Stimulated activated CD4-positive, alpha-beta T cell treated with anti-CD3 and anti-CD28 coated beads, Interleukin-4, amount 100 ng/mL, for 1 hour (primary cell): ENCODE data around the gene PLCB3.
"Not testable (repeated sequence)": the region's sequence is repeated elsewhere in the genome, so short reads cannot be mapped to it uniquely, and the experiment has no call there.

Source experiments
- DNase-seq: peaks from one replicate; pipeline ENCODE4 v3.0.0-alpha.2; 2020

PLCB3 gene

DNA sequence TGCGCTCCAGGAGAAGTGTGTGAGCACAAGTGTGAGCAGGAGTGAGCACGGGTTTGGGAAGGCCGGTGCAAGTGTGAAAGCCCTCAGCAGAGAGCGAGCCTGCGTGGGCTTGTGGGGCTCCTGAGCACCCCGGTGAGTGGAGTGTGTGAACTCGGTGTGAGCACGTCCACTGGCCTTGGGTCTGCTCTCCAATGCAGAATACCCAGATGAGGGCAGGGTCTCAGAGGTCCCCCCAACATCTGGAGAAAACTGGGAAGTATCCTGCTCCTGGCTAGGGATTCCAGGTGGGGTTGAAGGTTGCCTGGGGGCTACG, 55.2 kb downstream of the PLCB3 start:
- DNase-seq = no peak

- DNase-seq = no peak
These were observed 55.7 kb downstream of the PLCB3 start for GRCh38 chr11:64306876-64307622.

- DNase-seq = not testable (repeated sequence)
These were observed 56.5 kb downstream of the PLCB3 start for GRCh38 chr11:64307795-64308194.

- no peak for DNase-seq
These were observed 61.6 kb downstream of the PLCB3 start for GRCh38 chr11:64312947-64313346.

- no peak for DNase-seq
These were observed 62.3 kb downstream of the PLCB3 start for GRCh38 chr11:64313491-64314145.

- DNase-seq = no peak
These were observed 62.9 kb downstream of the PLCB3 start for GRCh38 chr11:64314146-64314804.

DNA sequence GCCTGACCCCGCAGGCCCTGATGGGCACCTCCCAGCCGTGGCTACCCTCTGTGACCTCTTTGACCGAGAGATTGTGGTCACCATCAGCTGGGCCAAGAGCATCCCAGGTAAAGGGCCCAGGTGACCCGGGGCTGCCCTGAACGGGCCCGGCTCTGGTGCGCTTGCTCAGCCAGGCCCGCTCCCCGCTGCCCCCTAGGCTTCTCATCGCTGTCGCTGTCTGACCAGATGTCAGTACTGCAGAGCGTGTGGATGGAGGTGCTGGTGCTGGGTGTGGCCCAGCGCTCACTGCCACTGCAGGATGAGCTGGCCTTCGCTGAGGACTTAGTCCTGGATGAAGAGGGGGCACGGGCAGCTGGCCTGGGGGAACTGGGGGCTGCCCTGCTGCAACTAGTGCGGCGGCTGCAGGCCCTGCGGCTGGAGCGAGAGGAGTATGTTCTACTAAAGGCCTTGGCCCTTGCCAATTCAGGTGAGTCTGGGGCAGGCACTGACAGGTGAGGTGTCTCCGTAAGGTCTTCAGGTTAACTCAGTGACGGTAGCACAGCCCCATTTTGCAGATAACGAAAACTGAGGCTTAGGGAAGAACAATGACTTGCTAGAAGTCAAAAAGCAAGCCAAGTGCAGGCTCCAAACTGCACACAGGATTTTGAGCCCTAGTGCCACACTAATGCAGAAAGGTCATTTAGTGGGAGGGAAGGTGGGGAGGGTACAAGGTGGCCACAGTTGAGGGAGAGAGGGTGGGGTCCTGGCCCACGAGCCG, 63.7 kb downstream of the PLCB3 start:
- no peak for DNase-seq

DNA sequence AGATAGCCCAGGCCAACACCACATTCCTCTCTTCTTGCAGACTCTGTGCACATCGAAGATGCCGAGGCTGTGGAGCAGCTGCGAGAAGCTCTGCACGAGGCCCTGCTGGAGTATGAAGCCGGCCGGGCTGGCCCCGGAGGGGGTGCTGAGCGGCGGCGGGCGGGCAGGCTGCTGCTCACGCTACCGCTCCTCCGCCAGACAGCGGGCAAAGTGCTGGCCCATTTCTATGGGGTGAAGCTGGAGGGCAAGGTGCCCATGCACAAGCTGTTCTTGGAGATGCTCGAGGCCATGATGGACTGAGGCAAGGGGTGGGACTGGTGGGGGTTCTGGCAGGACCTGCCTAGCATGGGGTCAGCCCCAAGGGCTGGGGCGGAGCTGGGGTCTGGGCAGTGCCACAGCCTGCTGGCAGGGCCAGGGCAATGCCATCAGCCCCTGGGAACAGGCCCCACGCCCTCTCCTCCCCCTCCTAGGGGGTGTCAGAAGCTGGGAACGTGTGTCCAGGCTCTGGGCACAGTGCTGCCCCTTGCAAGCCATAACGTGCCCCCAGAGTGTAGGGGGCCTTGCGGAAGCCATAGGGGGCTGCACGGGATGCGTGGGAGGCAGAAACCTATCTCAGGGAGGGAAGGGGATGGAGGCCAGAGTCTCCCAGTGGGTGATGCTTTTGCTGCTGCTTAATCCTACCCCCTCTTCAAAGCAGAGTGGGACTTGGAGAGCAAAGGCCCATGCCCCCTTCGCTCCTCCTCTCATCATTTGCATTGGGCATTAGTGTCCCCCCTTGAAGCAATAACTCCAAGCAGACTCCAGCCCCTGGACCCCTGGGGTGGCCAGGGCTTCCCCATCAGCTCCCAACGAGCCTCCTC, 64.6 kb downstream of the PLCB3 start:
- DNase-seq = not testable (repeated sequence)

DNA sequence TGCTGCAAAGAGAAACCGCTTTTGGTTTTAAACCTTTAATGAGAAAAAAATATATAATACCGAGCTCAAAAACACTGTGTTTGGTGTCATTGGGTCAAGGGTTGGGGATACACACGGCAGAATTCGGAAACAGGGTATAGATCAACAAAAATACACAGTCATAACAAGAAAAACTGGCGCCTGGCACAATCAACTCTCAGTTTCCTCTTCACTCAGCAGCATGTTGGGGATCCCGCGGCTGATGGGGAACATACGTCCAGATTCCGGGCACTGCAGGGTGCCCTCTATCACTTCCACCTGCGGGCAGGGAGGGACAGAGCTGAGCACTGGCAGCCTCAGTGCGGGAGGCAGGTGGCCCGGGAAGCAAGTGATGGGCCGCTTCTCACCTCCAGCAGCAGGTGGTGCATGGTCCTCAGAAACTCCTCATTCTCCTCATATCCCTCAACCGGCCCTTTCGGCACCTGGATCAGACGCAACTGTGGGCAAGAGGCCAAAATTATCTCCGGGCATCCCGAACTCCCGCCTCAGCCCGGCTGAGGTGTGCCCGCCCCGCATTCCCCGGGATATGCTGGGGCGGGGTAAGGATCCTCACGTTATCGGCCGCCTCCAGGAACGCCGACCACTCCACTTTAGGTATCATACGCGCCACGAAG, 65.5 kb downstream of the PLCB3 start:
- peak; percentile 28 for DNase-seq

DNA sequence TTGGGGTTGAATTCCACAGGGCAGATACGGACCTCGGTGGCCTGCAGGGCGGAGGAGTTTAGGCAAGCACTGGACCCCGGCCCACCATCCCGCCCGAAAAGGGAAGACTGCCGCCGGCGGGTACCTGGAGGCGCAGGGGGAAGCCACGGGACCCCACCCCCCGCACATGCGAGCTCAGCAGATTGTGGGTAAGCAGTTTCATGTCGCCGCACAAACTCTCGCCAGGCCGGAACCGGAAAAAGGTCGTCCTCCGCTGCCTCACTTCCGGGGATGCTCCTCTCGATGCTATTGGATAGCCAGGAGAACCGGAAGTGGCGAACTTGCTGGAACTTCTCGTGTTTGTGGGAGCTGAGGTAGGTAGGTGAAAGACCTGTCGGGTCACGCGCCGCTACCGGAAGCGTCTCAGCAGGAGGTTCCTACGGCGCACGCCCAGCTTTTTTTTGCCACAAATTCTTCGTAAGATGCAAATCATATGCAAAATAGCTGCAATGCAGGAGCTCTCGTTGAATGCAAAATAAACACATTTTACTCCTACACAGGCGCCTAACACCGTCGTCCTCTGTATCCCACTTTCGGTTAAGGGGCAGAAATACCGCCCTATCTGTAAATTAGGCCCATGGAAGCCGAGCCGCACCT, 66.1 kb downstream of the PLCB3 start, which contains the start of gene TRMT112:
TRMT112 (minus strand) TSS at position 235 of the 636 bp plus-strand sequence; CDS start at position 202, 33 bp downstream.
- DNase-seq = peak; percentile 92

GRCh38 chr11:64317961-64318765, 66.8 kb downstream of the PLCB3 start, which contains the start of gene PRDX5:
TSS of gene PRDX5 (plus strand) at chr11:64318121. CDS start at chr11:64318216, 95 bp downstream.
- peak; percentile 91 for DNase-seq
